Measurements from ENCODE around the gene DDX3Y.

The DDX3Y gene

DNA sequence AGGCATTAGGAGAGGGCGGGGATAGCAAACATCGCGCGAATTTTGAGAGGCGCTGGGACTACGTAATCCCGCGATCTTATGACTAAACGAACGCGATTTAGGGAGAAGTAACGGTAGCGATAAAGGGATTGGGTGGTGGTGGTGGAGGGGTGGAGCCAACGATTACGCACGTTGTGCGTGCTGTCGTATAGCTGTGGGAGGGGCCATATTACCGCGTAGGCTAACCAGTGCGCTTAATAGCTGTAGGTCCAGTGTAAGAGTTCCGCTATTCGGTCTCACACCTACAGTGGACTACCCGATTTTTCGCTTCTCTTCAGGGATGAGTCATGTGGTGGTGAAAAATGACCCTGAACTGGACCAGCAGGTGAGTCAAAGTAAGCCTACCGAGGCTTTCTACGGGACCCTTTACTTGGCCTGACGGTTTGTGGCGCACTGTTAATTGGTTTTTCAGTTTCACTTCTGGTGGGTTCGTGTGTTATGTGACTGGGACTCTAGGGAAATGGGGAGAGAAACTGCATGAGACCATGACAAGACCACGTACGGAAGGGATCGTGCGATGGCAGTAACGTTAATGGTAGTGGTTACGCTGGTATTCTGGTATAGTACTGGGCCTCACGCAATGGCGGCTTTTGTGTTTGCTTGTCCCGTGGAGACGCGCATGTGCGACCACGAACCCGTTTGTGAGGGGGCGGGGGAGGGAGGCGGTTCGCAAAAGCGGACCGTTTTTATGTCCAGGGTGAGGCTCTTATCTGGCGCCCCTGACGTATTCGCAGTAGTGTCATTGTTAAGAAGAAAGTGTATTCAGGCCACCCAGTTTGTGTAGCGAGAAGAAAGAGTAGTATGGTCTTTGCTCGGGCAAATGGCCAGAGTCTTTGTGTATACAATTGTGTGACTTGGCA lies at the start of gene DDX3Y:
TSS of gene DDX3Y (plus strand) at position 251 of the 899 bp plus-strand sequence. CDS start at position 320, 69 bp downstream.
- peak; percentile 63 to 77 for DNase-seq (ENCODE audit: low read depth in 2 of 2)

DNA sequence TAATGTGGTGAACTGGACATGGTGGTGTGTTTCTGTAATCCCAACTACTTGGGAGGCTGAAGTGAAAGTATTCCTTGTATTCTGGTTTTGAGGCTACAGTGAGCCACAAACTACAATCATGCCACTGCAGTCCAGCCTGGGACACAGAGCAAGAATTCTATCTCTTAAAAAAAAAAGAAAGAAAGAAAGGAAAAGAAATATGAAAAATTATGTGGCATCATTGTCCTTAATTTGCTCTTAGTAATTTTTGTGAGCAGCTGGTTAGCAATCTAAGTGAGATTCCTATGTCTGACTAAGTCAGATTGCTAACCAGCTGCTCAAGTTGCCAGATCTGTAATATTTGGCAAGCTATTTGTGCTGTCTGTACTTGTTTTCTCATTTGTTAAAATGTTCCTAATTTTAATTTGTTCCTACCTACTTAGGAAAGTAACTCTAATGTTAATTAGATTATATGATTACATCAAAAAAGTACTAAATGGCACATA lies 48.8 kb upstream of the DDX3Y start:
- no peak for DNase-seq (ENCODE audit: low read depth in 2 of 2)

DNA sequence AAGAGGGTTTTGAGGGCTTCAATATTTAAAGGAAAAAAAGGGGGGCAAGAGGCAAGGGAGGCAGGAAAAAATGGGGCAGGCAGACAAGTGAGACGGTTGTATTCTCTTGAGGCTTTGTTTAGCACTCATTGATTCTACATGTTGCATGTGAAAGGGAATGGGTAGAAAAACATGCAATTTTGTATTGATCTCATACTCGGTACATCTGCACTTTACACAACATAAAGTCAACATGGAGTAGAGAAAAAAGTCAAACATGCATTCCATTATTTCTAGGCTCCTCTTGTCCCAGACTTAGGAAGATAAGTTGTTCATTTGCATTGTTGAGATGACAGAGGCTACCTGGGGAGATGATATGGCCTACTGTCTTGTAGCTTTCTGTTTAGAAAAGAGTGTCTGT lies 36.7 kb upstream of the DDX3Y start:
- no peak for DNase-seq (ENCODE audit: low read depth in 2 of 2)

DNA sequence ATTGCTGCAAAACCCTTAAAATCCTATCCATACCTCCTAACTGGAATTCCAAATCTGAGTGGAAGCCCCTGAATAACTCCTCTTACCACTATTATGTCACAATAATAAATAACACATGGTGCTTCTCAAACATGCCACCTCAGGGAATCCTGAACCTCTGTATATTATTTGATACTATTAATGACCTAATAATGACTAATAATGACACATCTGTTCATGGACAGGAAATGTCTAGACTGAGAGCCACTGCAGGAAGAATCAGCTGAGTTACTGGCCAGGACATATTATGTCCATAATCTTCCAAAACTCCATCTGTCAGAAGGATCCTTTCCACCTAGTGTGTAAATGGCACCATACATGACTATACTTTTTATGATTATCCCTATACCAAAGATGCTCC lies 7.7 kb upstream of the DDX3Y start:
- no peak for DNase-seq (ENCODE audit: low read depth in 2 of 2)

DNA sequence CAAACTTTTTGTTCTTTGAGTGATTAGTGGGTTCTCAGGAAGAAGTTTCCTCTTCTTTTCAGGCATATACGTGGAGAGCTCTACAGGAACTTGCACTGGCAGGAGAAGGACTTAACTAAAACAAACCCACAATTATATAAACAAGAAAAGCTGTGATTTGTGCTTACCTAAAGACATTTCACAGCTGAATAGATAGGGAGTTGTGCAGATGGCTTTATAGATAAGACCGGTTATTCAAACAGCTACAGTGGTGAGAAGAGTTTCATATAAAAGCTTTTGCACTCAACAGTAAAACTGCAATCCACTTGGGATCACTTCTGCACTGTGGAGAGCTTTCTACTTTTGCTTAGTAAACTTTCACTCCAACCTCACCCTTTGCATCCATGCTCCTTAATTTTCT lies 6.1 kb upstream of the DDX3Y start:
- DNase-seq (ENCODE audit: low read depth in 2 of 2), result no peak

DNA sequence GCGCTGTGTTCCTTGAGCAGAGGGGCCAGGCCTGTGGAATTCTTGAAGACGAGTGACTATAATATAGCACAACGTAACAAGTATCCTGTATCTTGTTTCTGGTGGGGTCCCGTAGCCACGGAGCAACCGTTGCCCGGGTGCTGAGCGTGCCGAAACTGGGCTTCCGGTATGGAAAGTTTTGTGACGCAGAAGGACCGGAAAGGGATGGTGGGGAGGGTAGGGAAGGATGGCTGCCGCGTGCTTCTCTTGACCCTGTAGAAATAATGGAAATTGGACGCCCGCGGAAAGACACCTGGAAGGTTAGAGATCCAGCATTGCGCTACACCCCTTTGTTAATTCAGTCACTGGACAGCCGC lies 827 bp downstream of the DDX3Y start:
- DNase-seq (ENCODE audit: low read depth in 2 of 2), result peak; percentile 49 to 64

DNA sequence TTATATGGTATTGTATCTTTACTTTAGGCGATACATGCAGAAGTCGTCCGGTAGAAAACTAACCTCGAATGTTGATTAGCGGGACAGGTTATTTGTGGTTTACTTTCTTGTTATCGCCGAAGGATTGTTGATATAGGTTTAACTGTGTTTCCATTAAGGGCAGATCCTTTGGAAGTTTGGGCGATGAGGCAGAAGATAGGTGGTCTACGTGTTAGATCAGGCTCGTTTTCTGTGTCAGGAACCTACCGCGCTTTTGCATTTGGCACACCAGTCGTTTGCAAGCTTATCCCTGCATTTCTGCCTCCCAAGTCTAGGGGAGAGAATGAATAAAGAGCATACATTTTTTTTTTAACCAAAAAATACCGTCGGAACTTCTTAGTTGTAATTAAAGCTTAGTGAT lies 1.2 kb downstream of the DDX3Y start:
- DNase-seq (ENCODE audit: low read depth in 2 of 2), result peak in 1 of 2 donors; percentile 3

DNA sequence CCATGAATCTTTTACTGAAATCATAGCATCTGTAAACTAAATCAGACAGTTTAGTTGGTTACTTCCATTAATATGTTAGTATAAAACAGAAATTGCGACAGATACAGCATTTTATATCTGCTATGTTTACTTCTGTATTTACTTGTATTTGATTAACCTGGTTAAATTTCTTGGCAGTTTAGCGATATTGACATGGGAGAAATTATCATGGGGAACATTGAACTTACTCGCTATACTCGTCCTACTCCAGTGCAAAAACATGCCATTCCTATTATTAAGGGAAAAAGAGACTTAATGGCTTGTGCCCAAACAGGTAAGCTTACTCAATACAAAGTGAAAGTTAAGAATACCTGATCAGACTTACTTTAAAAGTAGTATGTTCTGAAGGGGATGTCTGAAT lies 8.9 kb downstream of the DDX3Y start:
- no peak for DNase-seq (ENCODE audit: low read depth in 2 of 2)

DNA sequence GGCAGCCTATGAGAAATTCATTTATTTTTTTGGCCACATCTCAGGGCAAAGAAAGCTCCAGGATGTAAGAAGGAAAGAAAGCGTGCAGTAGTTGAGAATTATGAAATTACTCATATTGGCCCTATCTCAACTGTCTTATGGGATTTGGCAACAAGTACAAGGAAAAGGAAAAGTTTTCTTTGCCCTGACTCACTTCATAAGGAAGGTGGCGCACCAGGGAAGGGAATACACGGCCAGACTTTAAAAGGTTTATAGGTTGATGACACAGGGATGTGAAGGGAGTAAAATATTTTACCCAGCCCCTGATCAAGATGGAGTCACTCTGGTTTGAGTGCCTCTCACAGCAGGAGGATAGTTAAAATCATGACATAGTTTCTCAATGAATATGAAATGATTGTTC lies 23.4 kb downstream of the DDX3Y start:
- DNase-seq (ENCODE audit: low read depth in 2 of 2), result no peak

DNA sequence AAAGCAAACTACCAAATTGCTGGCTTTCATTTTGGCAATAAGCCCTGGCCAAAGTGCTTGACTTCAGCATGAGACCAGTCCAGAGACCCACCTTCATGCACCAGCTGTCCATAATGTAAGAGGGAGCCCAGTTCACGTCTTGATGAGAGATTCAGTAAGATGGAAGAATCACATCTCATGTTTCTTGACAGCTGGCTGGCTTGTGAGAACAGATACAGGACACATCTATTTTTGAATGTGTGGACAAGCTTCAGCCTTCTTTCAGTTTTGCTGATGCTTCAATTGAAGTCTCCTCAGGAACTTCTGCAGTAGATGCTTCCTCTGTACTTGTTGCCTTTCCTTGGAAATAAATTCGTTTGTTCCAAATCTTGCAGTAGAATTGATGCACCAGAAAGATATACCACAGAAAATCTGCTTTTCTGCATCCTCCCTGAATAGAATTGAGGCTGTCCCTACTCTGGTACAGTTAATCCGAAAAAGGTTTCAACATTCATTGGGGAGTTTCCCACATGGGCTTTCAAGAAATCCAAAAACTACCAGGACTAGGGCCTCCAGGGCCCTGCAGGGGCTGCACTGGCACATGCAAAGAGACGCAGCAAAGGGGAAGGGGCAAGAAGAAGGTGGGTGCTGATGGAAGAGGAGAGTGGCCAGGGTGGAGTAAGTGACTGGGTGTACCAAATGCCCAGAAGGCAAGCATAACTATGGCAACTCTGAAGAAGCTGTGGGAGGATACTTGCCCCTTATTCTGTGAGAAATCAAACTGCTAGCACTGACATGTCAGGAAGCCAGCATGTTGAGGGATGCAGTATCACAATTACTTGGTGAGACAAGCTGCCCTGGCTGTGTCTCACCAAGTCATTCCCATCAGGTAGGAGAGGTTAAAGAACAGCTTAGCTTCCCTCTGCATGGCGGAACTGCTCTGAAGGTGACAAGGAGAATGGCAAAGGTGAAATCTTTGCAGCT lies 37.3 kb downstream of the DDX3Y start:
- no peak for DNase-seq (ENCODE audit: low read depth in 2 of 2)

Data from stimulated activated CD4-positive, alpha-beta T cell treated with anti-CD3 and anti-CD28 coated beads, Interleukin-4, amount 100 ng/mL, for 48 hours (primary cell).